ENCODE measurements around the gene ACOXL. TPM values are rescaled to one million over a fixed set of nuclear protein-coding genes. Genes with fewer than 3 reads are reported as not detected.

ACOXL gene
- total RNA-seq, 4 donors from 2014 or later, result 1.2 to 10.6 (median 2.1) TPM

- Histone ChIP-seq H3K4me3 (replicated peaks in 1 of 3) (no peak overlapping the region), H3K9me3 (no peaks in the 10 kb centered on the region), H3K36me3 (no peaks in the 10 kb centered on the region), H3K27me3 (no peaks in the 10 kb centered on the region), H3K27ac (no peak overlapping the region), H3K4me1 (no peaks in the 10 kb centered on the region)
- DNase-seq, result no peak
- intact Hi-C loops (cut with DNase I), result no loop called here
- WGBS, 2 donors, result 88 to 96% methylated on average over 2 of the region's 2 CpGs
- TF ChIP-seq POLR2A (IDR thresholded peaks at IDR 0.05) (no peak), CTCF (IDR thresholded peaks at IDR 0.05) (no peak)
These were observed 20.5 kb downstream of the ACOXL start for GRCh38 chr2:110752871-110753270.

- no peaks in the 10 kb centered on the region for H3K4me1 ChIP-seq
- 43 to 44% methylated on average over 4 of the region's 4 CpGs for WGBS, 2 donors
- no peaks in the 10 kb centered on the region for H3K36me3 ChIP-seq
- H3K27me3 ChIP-seq, result no peaks in the 10 kb centered on the region
- H3K9me3 ChIP-seq, result no peaks in the 10 kb centered on the region
- no peak overlapping the region for H3K4me3 ChIP-seq (replicated peaks in 1 of 3)
- intact Hi-C loops (cut with DNase I), result no loop called here
- no peak overlapping the region for H3K27ac ChIP-seq
- no peak for DNase-seq
- peak in 5 of 6 experiments; percentile 28 to 66 (median 48) for TF ChIP-seq CTCF (IDR thresholded peaks at IDR 0.05)
- TF ChIP-seq POLR2A (IDR thresholded peaks at IDR 0.05), result no peak
These were observed 23.2 kb downstream of the ACOXL start for GRCh38 chr2:110755491-110756078.

- H3K9me3 ChIP-seq, result no peaks in the 10 kb centered on the region
- DNase-seq, result no peak
- H3K27me3 ChIP-seq, result no peaks in the 10 kb centered on the region
- H3K4me1 ChIP-seq, result no peaks in the 10 kb centered on the region
- H3K4me3 ChIP-seq (replicated peaks in 1 of 3), result no peak overlapping the region
- no peaks in the 10 kb centered on the region for H3K36me3 ChIP-seq
- intact Hi-C loops (cut with DNase I), result no loop called here
- TF ChIP-seq POLR2A (IDR thresholded peaks at IDR 0.05), result no peak
- WGBS, 2 donors, result 90 to 97% methylated on average over 2 of the region's 2 CpGs
- H3K27ac ChIP-seq, result no peak overlapping the region
These were observed 27.0 kb downstream of the ACOXL start for GRCh38 chr2:110759411-110759810.

- H3K9me3 ChIP-seq, result no peaks in the 10 kb centered on the region
- TF ChIP-seq POLR2A (IDR thresholded peaks at IDR 0.05), result no peak
- TF ChIP-seq CTCF (IDR thresholded peaks at IDR 0.05), result no peak
- H3K27ac ChIP-seq, result no peak overlapping the region
- no peak for DNase-seq
- no peak overlapping the region for H3K4me3 ChIP-seq (replicated peaks in 1 of 3)
- intact Hi-C loops (cut with DNase I), result no loop called here
- H3K4me1 ChIP-seq, result peaks cover 0 to 1% of the 10 kb centered on the region in 2 donors
- no peaks in the 10 kb centered on the region for H3K27me3 ChIP-seq
- H3K36me3 ChIP-seq, result no peaks in the 10 kb centered on the region
- 94 to 98% methylated on average over 1 of the region's 1 CpG for WGBS, 2 donors
These were observed 32.6 kb downstream of the ACOXL start for GRCh38 chr2:110764931-110765330.

GRCh38 chr2:110766291-110766690 lies 33.9 kb downstream of the ACOXL start:
- Histone ChIP-seq H3K27me3 (no peaks in the 10 kb centered on the region), H3K9me3 (no peaks in the 10 kb centered on the region), H3K4me1 (peaks cover 8 to 15% of the 10 kb centered on the region in 2 donors), H3K4me3 (replicated peaks in 1 of 3) (no peak overlapping the region), H3K36me3 (no peaks in the 10 kb centered on the region), H3K27ac (no peak overlapping the region)
- intact Hi-C loops (cut with DNase I), result no loop called here
- TF ChIP-seq CTCF (IDR thresholded peaks at IDR 0.05) (no peak), POLR2A (IDR thresholded peaks at IDR 0.05) (no peak)
- no peak for DNase-seq
- 89 to 93% methylated on average over 3 of the region's 3 CpGs for WGBS, 2 donors
